Activated CD8-positive, alpha-beta memory T cell treated with anti-CD3 and anti-CD28 coated beads for 24 hours (primary cell): ENCODE results near the gene LETM1.

ENCODE experiments used
- DNase-seq: peaks from one replicate; pipeline ENCODE4 v3.0.0-alpha.2; 2020

LETM1 gene

GRCh38 chr4:1772853-1773538, 83.0 kb downstream of the LETM1 start:
- no peak for DNase-seq

GRCh38 chr4:1771555-1772305, 84.2 kb downstream of the LETM1 start:
- no peak for DNase-seq

- DNase-seq = no peak
These were observed 85.1 kb downstream of the LETM1 start for GRCh38 chr4:1770791-1771231.

GRCh38 chr4:1770245-1770644, 85.7 kb downstream of the LETM1 start:
- no peak for DNase-seq

- DNase-seq = no peak
These were observed 86.3 kb downstream of the LETM1 start for GRCh38 chr4:1769692-1770091.

GRCh38 chr4:1768367-1769034, 87.5 kb downstream of the LETM1 start:
- DNase-seq = no peak

- DNase-seq = peak; percentile 67
These were observed 88.1 kb downstream of the LETM1 start for GRCh38 chr4:1767770-1768366.

GRCh38 chr4:1767061-1767769, 88.7 kb downstream of the LETM1 start:
- DNase-seq = no peak

- no peak for DNase-seq
These were observed 89.6 kb downstream of the LETM1 start for GRCh38 chr4:1766106-1767060.

- no peak for DNase-seq
These were observed 90.4 kb downstream of the LETM1 start for GRCh38 chr4:1765409-1766072.

- no peak for DNase-seq
These were observed 91.3 kb downstream of the LETM1 start for GRCh38 chr4:1764670-1765069.

- DNase-seq = no peak
These were observed 92.3 kb downstream of the LETM1 start for GRCh38 chr4:1763550-1764080.

GRCh38 chr4:1763070-1763549, 92.8 kb downstream of the LETM1 start:
- DNase-seq = no peak

- DNase-seq = no peak
These were observed 93.5 kb downstream of the LETM1 start for GRCh38 chr4:1762264-1763010.
